ENCODE results near the gene COX6B1.

GRCh38 chr19:35618857-35619256, 29.3 kb upstream of the COX6B1 start:
- peak; percentile 50 to 55 (median 54) for TF ChIP-seq CTCF (IDR thresholded peaks at IDR 0.05; ENCODE audit: control extremely low read depth in 1 of 3, insufficient read depth in 1 of 3, low read depth in 1 of 3, low read length in 3 of 3)
- no peak for TF ChIP-seq GTF2F1 (IDR thresholded peaks at IDR 0.05; ENCODE audit: borderline replicate concordance, low read depth, low read length)
- no peak for TF ChIP-seq EZH2 (IDR thresholded peaks at IDR 0.05; ENCODE audit: low read depth, low read length, severe bottlenecking)
- no peak for TF ChIP-seq TAF1 (IDR thresholded peaks at IDR 0.05; ENCODE audit: low read depth, low read length)
- peak; percentile 29 to 51; a peak in 3 of 4 replicates for TF ChIP-seq RAD21 (IDR thresholded peaks at IDR 0.05 in 1 of 2, conservative IDR thresholded peaks at IDR 0.05 in 1 of 2; ENCODE audit: low read depth in 2 of 2, low read length in 2 of 2)
- TF ChIP-seq POLR2AphosphoS5 (IDR thresholded peaks at IDR 0.05; ENCODE audit: low read depth, low read length): no peak
- TF ChIP-seq EP300 (IDR thresholded peaks at IDR 0.05; ENCODE audit: borderline replicate concordance in 1 of 2, low read depth in 2 of 2, low read length in 2 of 2): no peak
- no peak for TF ChIP-seq ATF3 (IDR thresholded peaks at IDR 0.05; ENCODE audit: insufficient read depth, low read depth, low read length)
- no peak for TF ChIP-seq RFX5 (IDR thresholded peaks at IDR 0.05; ENCODE audit: borderline replicate concordance, low read depth, low read length)
- TF ChIP-seq SIRT6 (IDR thresholded peaks at IDR 0.05; ENCODE audit: low read length): no peak
- TF ChIP-seq SIN3A (conservative IDR thresholded peaks at IDR 0.05 in 1 of 2, IDR thresholded peaks at IDR 0.05 in 1 of 2; ENCODE audit: low read depth in 1 of 2, low read length in 2 of 2): no peak
